HG02798 (cell line): ENCODE measurements around the gene UBXN10.
A peak's percentile ranks its signal among the peaks of the same experiment; 100 is the strongest.

Experiments
- ATAC-seq: cut with Tn5 transposase; IDR thresholded peaks from one replicate; pipeline ENCODE4 v1.9.1; 2021; ENCODE audit warnings: mild to moderate bottlenecking; ENCODE audit not compliant: unreplicated experiment, poor library complexity

Gene UBXN10

GRCh38 chr1:20150969-20151368, 34.9 kb upstream of the UBXN10 start:
- no peak for ATAC-seq

DNA sequence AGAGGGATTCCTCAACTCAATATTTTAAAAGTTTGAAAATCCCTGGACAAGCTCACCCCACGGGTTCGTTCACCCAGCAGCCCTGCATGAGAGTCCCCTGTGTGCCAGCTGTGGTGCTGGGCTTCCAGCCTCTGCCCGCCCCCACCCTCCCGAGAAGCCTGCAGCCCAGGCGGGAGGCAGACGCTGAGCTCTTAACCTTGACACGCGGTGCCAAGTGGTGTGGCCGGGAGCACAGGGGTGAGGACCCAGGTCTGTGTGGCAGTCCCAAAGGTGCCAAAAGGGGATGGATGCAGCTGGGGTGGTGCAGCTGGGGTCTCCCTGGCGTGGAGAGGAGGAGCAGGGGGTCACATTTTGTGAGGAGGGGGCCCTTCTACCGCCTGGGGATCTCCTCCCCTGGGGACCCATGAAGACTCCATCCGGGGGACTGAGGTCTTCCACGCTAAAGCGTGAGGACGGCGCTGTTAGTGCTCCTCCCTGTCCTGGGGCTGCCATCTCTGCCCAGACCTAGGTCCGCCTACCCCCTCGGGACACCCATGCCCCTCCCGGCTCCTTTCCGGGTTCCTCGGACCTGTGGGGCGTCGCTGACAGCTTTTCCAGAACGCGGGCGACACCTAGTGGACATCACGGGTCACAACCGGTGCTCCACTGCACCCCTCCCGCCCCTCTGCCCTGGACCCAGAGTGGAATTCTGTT, 33.8 kb upstream of the UBXN10 start:
- peak; percentile 65 for ATAC-seq

DNA sequence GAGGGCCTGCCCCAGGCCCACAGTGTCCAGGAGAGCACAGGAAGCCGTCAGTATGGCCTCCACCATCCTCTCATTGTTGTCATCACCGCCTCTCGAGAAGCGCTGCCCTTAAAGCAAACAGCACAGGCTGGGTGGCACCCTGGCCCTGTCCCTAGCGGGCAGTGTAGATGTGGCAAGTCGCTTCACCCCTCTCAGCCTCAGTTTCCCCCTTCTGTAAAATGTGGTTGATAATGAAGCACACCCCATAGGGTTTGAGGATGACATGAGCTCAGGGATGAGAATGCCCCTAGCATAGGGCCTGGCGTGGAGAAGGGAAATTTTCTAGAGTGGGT, 33.3 kb upstream of the UBXN10 start:
- peak; percentile 6 for ATAC-seq

- no peak for ATAC-seq
Observed at GRCh38 chr1:20153000-20153418, 32.9 kb upstream of the UBXN10 start.

DNA sequence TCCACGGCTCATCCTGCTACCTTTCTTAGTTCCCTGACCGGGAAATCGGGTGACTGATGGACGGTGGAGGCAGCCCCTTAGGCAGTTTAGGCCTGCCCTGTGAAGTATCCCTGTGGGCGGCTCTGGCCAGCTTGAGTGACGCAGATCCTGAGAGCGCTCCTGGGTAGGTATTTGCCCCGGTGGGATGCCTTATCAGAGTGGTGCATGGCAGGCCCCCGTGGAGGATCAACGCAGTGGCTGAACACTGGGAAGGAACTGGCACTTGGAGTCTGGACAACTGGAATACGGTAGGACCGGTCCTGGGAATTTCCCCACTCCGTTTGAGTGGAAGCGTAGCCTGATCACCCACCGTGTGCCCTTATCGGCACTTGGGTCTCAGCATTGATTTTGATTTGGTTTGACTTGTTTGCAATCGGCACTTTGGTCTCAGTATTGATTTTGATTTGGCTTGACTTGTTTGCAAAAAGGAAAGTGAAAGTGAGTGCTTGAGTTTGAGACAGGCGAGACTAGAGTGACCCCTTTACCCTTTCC, 31.5 kb upstream of the UBXN10 start:
- no peak for ATAC-seq

DNA sequence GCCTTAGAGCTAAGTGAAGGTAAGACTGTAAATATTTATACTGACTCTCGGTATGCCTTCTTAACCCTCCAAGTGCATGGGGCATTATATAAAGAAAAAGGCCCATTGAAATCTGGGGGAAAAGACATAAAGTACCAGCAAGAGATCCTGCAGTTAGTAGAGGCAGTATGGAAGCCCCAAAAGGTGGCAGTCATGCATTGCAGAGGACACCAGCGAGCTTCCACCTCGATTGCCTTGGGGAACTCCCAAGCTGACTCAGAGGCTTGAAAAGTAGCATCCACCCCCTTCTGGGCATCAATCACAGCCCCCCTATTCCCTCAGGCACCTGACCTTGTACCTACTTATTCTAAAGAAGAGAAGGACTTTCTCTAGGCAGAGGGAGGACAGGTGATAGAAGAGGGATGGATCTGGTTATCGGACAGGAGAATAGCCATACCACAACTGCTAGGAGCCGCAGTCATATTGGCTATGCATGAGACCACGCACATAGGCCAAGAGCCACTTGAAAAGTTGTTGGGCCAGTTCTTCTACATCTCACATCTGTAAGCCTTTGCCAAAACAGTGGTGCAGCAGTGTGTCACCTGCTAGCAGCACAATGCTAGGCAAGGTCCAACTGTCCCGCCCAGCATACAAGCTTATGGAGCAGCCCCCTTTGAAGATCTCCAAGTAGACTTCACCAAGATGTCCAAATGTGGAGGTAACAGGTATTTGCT, 27.4 kb upstream of the UBXN10 start:
- no peak for ATAC-seq

- no peak for ATAC-seq
Observed at GRCh38 chr1:20160034-20160433, 25.9 kb upstream of the UBXN10 start.

DNA sequence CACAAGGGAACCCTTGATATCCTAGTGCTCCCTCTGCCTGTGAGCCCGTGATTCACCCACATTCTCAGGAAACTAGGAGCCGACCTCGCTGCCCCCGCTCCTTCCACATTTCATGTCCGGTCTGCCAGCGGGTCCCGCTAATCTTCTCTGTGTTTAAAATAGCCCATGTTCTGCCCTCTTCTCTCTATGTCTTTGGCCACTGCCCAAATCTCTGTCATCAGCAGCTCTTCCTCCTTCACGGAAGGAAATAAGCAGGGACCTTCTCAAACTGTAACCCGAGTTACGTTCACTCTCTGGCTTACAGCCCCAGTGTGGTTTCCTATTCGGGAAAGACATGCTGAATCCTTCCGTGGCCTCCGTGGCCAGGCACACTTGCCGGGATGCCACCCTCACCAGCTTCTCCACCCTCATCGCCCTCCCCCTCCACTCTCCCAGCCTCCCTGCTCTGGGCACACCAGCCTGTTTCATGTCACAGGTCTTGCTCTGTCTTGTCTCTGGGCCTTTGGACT, 21.1 kb upstream of the UBXN10 start:
- no peak for ATAC-seq

- ATAC-seq, result no peak
Observed at GRCh38 chr1:20165522-20165951, 20.4 kb upstream of the UBXN10 start.

DNA sequence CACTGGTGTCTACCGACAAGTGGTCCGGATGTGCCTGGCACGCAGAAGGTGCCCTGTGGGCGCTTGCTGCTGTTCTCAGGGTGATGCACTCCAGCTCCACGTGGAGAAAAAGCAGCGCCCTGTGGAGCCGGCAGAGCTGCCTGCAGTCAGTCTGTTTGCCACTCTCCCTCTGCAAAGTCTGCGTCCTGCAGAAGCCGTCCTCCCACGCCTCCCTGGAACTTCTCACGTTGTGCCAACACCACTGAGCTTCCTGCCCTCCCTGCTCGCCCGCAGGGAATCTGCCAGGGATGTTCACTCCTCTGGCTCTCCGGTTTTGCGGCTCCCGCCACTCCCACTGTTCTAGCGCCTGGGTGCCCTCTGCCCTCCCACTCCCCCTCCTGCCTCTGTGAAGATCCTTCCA, 19.8 kb upstream of the UBXN10 start:
- ATAC-seq, result no peak

GRCh38 chr1:20167126-20167525, 18.8 kb upstream of the UBXN10 start:
- ATAC-seq, result no peak

- ATAC-seq, result no peak
Observed at GRCh38 chr1:20168564-20169491, 17.1 kb upstream of the UBXN10 start.

DNA sequence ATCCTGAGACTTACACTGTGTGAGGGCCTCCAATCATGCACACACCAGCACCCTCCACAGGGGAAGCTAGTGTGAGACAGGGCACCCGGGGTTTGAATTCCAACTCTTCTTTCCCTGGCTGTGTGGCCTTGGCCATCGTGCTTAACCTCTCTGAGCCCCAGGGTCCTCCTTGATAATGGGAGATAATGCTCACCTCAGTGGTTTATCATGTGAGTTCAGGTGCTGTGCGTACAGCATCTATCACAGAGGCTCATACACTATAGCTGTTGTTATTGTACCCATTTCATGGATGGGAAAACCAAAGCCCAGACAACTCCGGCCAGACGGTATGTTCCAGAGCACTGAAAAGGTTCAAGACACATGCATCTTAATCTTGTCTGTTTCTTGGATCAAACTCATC, 16.0 kb upstream of the UBXN10 start:
- no peak for ATAC-seq

DNA sequence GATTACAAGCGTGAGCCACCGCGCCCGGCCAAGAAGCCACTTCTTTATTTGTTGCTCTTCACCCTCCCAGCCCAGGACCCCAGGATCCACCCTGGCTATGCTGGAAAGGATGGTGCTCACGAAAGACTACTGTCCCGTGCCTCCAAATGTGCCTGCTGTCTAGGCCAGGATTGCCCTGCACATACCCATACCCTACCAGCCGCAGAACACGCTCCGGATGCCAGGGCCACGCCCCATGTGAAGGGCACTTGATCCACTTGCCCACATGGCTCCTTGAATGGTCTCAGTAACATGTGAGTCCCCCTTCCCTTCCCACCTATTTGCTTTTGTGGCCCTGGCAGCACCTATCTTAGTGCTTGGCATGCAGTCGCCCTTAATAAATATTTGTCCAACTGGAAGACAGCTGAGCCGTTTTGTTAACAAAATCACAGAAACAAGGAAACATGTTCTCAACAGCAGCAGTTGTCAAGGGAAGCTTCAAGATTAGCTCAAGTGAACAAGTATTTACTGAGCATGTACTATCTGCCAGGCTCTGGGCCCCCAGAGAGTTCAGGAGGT, 13.8 kb upstream of the UBXN10 start:
- ATAC-seq, result no peak

DNA sequence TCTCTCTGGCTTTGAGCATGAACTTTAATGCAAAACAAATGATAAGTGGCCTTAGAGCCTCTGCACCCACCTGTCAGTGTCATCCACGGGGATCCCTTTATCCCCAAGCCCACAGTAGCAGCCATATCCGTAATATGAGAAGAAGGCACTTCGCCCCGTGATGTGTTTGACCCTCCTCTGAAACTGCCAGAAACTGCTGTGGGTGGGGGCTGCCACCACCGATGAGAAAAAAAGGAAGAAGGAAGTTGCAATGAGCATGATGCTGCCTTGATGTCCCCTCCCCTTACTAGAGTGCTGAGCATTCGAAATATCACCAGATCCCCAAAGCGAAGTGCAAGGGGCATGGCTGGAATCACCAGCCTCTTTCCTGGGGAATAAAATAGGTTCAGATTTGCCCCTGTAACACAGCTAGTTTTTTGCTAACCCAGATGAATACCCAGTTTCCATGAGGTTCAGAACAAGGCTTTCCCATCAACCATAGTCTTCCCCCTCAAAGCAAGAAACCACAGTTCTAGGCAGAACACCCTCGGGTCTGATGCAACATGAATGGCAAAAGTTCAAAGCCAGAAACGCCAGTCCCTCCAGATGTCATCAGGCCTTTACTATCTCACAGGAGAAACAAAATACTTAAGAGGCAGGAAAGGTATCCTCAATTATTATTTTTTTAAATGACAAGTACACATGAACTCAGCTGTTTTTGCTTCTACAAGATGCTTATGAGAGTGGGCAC, 10.8 kb upstream of the UBXN10 start:
- no peak for ATAC-seq

DNA sequence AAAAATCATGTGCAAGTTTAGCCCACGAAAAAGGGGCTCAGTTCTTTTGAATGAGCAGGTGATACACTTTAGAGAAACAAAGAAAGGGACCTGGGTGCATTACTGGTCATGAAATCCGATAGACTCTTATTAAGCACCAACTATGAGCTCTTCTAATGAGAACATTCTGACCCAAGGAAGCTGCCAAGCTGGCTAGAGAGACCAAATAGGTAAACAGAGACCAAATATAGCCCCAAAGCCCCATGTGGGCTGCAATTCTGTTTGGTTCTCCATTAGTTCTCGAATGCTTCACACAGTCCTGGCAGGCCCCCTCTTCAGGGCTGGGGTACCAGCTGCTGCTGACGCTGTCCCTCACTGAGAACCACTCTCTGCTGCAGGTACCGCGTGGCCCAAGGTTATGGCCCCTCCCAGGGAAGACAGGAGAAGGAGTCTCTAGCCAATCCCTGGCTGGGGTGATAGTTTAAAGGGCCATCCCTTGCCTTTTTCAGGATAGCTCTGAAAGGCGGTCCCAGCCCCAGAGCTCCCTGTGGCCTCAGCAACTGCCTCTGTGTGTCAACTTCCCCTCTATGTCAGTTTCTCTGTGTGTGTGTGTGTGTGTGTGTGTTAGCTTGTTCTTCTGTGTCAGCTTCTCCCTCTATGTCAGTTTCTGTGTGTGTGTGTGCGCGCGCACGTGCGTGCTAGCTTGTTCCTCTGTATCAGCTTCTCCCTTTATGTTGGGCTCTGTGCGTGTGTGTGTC, 7.1 kb upstream of the UBXN10 start:
- no peak for ATAC-seq

DNA sequence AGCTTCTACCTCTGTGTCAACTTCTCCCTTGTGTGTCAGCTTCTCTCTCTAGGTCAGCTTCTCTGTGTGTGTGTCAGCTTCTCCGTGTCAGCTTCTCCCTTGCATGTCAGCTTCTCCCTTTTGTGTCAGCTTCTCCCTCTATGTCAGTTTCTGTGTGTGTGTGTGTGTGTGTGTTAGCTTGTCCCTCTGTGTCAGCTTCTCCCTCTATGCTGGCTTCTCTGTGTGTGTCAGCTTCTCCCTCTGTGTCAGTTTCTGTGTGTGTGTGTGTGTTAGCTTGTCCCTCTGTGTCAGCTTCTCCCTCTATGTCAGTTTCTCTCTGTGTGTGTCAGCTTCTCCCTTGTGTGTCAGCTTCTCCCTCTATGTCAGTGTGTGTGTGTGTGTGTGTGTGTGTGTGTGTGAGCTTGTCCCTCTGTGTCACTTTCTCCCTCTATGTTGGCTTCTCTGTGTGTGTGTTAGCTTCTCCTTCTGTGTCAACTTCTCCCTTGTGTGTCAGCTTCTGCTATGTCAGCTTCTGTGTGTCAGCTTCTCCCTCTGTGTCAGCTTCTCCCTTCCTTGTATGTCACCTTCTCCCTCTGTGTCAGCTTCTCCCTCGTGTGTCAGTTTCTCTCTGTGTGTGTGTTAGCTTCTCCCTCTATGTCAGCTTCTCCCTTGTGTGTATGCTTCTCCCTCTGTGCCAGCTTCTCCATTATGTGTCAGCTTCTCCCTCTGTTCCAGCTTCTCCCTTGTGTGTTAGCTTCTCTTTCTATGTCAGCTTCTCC, 6.3 kb upstream of the UBXN10 start:
- ATAC-seq, result no peak

DNA sequence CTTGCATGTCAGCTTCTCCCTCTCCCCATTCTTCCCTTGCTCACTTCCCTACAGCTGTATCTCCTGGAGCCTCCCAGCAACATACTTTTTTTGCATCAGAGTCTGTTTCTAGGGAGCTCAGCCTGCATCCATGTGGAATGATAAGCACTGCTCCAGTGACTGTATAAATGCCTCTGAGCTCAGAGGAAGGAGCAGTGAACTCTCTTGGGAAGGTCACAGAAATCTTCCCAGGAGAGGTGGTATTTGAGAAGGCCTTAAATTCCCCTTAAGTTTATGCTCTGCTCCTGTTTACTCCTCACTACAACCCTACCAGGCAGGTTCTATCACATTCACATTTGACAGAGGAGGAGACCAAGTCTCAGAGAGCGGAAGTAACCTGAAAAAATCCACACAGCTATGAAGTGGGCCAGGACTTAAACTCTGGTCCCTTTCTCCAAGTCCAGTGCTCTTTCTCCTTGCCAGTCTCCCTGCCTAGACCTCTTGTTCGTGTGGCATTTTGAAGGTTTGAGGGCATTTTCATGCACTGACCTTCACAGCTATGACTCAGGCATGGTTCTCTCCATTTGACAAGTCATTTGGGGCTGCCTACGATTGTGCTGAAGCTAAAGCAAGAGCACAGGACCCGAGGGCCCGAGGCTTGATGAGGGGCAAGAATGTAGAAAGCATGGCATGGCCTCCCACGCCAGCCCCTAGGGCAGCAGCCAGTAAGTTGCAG, 5.6 kb upstream of the UBXN10 start:
- no peak for ATAC-seq
